Type B pancreatic cell (in vitro differentiated cells): ENCODE results near the gene NACC1. TPM values are rescaled to one million over a fixed set of nuclear protein-coding genes. Genes with fewer than 3 reads are reported as not detected.
"Not testable (repeated sequence)": the region's sequence is repeated elsewhere in the genome, so short reads cannot be mapped to it uniquely, and the experiment has no call there.

Experiments
- DNase-seq: peaks from one replicate; pipeline ENCODE4 v3.0.0; 2021; ENCODE audit warnings: mixed read lengths; ENCODE audit not compliant: unreplicated experiment; ENCODE audit errors: extremely low spot score
- H3K27ac Mint-ChIP-seq: 2 replicates; pipeline ENCODE4 v1.8.0; 2021; ENCODE audit warnings: mild to moderate bottlenecking, mixed read lengths
- H3K27me3 Mint-ChIP-seq: 2 replicates; pipeline ENCODE4 v1.8.0; 2021; ENCODE audit warnings: mixed read lengths
- H3K36me3 Mint-ChIP-seq: 2 replicates; pipeline ENCODE4 v1.8.0; 2021; ENCODE audit warnings: mixed read lengths
- H3K4me1 Mint-ChIP-seq: one replicate; pipeline ENCODE4 v1.8.0; 2021; ENCODE audit warnings: mixed read lengths; ENCODE audit not compliant: unreplicated experiment
- H3K4me3 Mint-ChIP-seq: 2 replicates; pipeline ENCODE4 v1.8.0; 2021; ENCODE audit warnings: mild to moderate bottlenecking, mixed read lengths
- H3K9me3 Mint-ChIP-seq: 2 replicates; pipeline ENCODE4 v1.8.0; 2021; ENCODE audit warnings: mixed read lengths
- total RNA-seq: library from RNA; stranded (reverse); gene quantifications from 2 replicates; pipeline ENCODE4 v1.2.1, GENCODE V29; 2021; ENCODE audit warnings: low replicate concordance
- TF ChIP-seq, protein P1 (sequence below): fragments of 200-600 bp; sonication (generic); conservative IDR thresholded peaks from 2 replicates; pipeline ENCODE4 v1.5.0; 2021; ENCODE audit warnings: antibody characterized with exemption, mild to moderate bottlenecking

The NACC1 gene
- total RNA-seq, 1 donor from 2014 or later, result 66.8 TPM

DNA sequence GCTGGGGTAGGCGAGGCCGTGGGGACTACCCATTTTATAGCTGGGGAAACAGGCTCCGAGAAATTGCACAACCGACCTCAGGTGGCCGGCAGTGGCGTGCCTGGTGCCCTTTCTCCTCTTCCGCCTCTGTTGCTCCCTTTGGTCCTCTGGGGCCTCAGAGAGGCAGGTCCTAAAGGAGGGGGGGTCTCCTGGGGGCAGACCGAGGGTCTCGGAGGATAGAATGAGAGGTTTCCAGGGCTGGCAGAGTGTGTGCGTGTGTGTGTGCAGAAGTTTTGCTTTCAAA, 20.8 kb downstream of the NACC1 start:
- Mint-ChIP-seq H3K36me3 (peaks cover 3% of the 10 kb centered on the region), H3K27me3 (no peaks in the 10 kb centered on the region), H3K27ac (no peak overlapping the region), H3K9me3 (no peaks in the 10 kb centered on the region), H3K4me3 (no peak overlapping the region), H3K4me1 (no peaks in the 10 kb centered on the region)
- TF ChIP-seq, protein P1, sequence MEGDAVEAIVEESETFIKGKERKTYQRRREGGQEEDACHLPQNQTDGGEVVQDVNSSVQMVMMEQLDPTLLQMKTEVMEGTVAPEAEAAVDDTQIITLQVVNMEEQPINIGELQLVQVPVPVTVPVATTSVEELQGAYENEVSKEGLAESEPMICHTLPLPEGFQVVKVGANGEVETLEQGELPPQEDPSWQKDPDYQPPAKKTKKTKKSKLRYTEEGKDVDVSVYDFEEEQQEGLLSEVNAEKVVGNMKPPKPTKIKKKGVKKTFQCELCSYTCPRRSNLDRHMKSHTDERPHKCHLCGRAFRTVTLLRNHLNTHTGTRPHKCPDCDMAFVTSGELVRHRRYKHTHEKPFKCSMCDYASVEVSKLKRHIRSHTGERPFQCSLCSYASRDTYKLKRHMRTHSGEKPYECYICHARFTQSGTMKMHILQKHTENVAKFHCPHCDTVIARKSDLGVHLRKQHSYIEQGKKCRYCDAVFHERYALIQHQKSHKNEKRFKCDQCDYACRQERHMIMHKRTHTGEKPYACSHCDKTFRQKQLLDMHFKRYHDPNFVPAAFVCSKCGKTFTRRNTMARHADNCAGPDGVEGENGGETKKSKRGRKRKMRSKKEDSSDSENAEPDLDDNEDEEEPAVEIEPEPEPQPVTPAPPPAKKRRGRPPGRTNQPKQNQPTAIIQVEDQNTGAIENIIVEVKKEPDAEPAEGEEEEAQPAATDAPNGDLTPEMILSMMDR, result no peak
- DNase-seq, result no peak

DNA sequence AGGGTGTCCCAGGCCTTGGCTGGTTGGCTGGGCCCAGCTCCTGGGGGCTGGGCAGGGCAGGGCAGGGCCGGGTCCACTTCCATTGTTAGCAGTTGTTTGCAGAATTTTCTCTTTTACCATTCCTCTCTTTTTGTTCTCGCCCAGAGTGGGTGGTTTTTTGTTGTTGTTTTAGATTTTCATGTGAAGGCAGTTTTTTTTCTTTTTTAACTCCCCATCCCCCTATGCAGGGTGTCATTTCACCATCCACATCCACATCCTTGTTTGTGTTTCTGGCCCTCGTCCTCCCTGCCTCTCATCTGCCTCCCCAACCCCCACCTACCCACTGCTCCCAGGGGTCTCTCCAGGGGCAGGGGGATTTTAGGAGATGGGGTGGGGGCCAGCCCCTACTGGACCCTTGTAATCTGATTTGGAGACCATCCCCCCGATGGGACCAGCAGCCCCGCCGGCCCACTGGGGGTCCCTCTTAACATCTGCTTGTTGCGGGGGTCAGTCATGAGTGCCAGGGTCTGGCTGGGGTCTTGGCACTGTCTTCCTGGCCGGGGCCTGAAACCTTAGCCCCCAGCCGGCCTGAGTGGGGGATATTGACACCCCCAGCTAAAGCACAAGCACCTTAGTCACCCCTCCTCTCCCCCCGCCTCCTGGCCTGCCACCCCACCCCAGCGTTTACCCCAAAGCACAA, 21.7 kb downstream of the NACC1 start:
- TF ChIP-seq, protein P1, result no peak
- Mint-ChIP-seq H3K4me3 (no peak overlapping the region), H3K36me3 (peaks cover 3% of the 10 kb centered on the region), H3K27ac (peak overlapping the region; percentile 39), H3K4me1 (no peaks in the 10 kb centered on the region), H3K9me3 (no peaks in the 10 kb centered on the region), H3K27me3 (no peaks in the 10 kb centered on the region)
- no peak for DNase-seq

DNA sequence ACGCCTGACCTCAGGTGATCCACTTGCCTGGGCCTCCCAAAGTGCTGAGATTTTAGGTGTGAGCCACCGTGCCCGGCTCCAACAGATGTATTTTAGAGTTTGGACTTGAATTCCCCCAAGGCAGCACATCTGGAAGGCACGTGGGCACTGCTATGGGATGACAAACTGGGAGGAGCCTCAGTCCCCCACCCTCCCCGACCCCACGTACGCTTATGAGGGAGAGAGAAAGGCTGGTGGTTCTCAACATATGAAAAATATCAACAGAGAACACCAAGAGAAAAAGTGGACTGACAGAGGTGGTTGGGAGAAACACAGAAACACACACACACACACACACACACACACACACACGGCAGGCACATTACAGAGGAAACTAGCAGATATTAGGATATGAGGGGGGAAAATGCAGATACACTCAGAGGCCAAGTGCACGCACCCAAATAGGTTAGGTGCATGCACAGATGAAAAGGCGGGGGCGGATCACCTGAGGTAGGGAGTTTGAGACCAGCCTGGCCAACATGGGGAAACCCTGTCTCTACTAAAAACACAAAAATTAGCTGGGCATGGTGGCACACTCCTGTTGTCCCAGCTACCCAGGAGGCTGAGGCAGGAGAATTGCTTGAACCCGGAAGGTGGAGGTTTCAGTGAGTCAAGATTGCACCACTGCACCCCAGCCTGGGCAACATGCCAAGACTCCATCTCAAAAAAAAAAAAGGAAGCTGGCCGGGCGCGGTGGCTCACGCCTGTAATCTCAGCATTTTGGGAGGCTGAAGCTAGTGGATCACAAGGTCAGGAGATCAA, 28.9 kb downstream of the NACC1 start:
- no peak for DNase-seq
- Mint-ChIP-seq H3K36me3 (peaks cover 1% of the 10 kb centered on the region), H3K4me1 (peaks cover 10% of the 10 kb centered on the region), H3K27me3 (no peaks in the 10 kb centered on the region), H3K4me3 (peak overlapping the region; percentile 20), H3K9me3 (no peaks in the 10 kb centered on the region), H3K27ac (no peak overlapping the region)
- TF ChIP-seq, protein P1, result no peak

DNA sequence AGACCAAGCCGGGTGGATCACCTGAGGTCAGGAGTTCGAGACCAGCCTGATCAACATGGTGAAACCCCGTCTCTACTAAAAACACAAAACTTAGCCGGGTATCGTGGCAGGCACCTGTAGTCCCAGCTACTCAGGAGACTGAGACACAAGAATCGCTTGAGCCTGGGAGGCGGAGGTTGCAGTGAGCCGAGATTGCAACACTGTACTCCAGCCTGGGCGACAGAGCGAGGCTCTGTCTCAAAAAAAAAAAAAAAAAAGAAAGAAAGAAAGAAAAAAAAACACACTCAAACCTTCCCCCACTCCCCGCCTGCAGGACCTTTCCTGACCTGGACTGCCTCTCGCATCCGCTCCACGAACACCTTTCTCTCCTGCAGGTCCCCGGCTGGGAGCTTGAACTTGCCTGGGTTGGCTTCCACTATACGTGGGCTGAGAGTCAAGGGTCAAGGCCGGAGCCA, 31.1 kb downstream of the NACC1 start:
- H3K9me3 Mint-ChIP-seq, DNase-seq: not testable (repeated sequence)
- Mint-ChIP-seq H3K27ac (peak overlapping the region; percentile 83), H3K36me3 (peaks cover 12% of the 10 kb centered on the region), H3K27me3 (peaks cover 13% of the 10 kb centered on the region), H3K4me1 (peaks cover 14% of the 10 kb centered on the region), H3K4me3 (peak overlapping the region; percentile 99)

DNA sequence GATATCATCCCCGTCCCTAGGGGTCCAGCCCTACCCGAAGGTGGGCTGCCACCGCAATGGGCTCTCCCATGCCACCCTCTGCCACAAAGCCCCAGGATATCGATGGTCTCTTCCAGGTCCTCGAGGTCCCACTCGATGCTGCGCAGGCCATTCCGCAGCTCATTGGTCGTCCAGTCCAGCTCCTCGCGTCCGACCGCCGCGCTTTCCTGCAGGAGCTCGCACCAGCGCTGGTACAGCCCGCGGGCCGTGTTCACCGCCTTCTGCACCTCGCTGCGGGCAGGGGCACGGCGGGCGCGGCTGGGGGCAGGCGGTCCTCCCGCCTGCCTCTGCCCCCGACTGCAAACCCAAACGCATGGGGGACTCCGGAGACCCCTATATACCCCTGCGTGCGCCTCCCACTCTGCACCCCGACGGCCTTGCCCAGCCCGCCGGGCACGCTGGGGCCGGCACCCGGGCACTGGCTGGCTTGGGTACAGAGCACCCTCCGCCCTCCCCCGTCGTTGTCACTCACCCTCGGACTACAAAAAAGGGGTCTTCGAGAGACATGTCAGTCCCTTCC, 31.6 kb downstream of the NACC1 start:
- Mint-ChIP-seq H3K27ac (peak overlapping the region; percentile 100), H3K4me3 (peak overlapping the region; percentile 99), H3K36me3 (peaks cover 17% of the 10 kb centered on the region), H3K27me3 (peaks cover 18% of the 10 kb centered on the region), H3K4me1 (peaks cover 15% of the 10 kb centered on the region), H3K9me3 (no peaks in the 10 kb centered on the region)
- TF ChIP-seq, protein P1, result no peak
- DNase-seq, result no peak
